Endothelial cell of umbilical vein (primary cell): ENCODE measurements around the gene HSP90B1. TPM values are rescaled to one million over a fixed set of nuclear protein-coding genes. Genes with fewer than 3 reads are reported as not detected.

Experiments
- BruUV-seq: library from RNA; stranded (reverse); fragments of 400-500 nt; replicated peaks from 2 replicates; lab custom pipeline; 2021; lab: Mats Ljungman, UMichigan
- CTCF ChIA-PET: fragments of 300-600, 350-600 bp; sonication (Branson Sonifier 250); formaldehyde crosslinking; loops from one replicate; lab custom pipeline; 2021; ENCODE audit warnings: antibody characterized with exemption, inconsistent platforms; lab: Charles Lee
- POLR2A ChIA-PET: fragments of 300-600, 350-600 bp; sonication (Branson Sonifier 250); formaldehyde crosslinking; loops from one replicate; lab custom pipeline; 2021; ENCODE audit warnings: antibody characterized with exemption, inconsistent platforms; lab: Charles Lee
- DNase-seq: peaks from one replicate; pipeline ENCODE4 v3.0.0-alpha.2; 2011; ENCODE audit warnings: low read depth, low spot score
- FAIRE-seq: peaks from 2 replicates; lab custom pipeline; 2011; peaks lifted over from hg19 to GRCh38; lab: Jason Lieb, UNC
- H2AFZ ChIP-seq: 2 replicates; pipeline ENCODE4 v1.6.0; 2012; ENCODE audit warnings: low read depth, low read length, control low read depth, inconsistent platforms
- H3K27ac ChIP-seq: 2 replicates; pipeline ENCODE4 v1.5.1; 2011; ENCODE audit warnings: low read depth, mild to moderate bottlenecking, control low read depth, low read length, moderate library complexity; ENCODE audit not compliant: insufficient read depth
- H3K27me3 ChIP-seq, 2 experiments: 2 replicates each; pipeline versions ENCODE4 v1.6.0 to v1.6.1; 2011; ENCODE audit warnings: low read length in 2 of 2, mixed read lengths in 1 of 2; ENCODE audit not compliant: control insufficient read depth in 2 of 2, insufficient read depth in 2 of 2
- H3K36me3 ChIP-seq, 2 experiments: 2 replicates in 1 of 2; 3 replicates in 1 of 2; pipeline ENCODE4 v1.5.1; 2011; ENCODE audit warnings: low read length in 2 of 2, mild to moderate bottlenecking in 1 of 2, moderate library complexity in 1 of 2; ENCODE audit not compliant: control insufficient read depth in 2 of 2, insufficient read depth in 2 of 2; ENCODE audit errors: extremely low read depth in 1 of 2
- H3K4me1 ChIP-seq: 3 replicates; pipeline ENCODE4 v1.5.1; 2011; ENCODE audit warnings: mild to moderate bottlenecking, low read length; ENCODE audit not compliant: control insufficient read depth, insufficient read depth; ENCODE audit errors: extremely low read depth
- H3K4me2 ChIP-seq: 2 replicates; pipeline ENCODE4 v1.6.1; 2011; ENCODE audit warnings: low read length, control low read depth, mixed read lengths; ENCODE audit not compliant: insufficient read depth
- H3K4me3 ChIP-seq, 3 experiments: fragments of 200-600 bp in 1 of 3; sonication (generic), shearing (Covaris generic) in 1 of 3; replicated peaks in 1 of 3; 2 replicates each; pipeline ENCODE4 v1.5.1; 2011 to 2016; ENCODE audit warnings: control low read depth in 3 of 3, low read length in 3 of 3, mild to moderate bottlenecking in 2 of 3, inconsistent platforms in 1 of 3, low read depth in 1 of 3, moderate library complexity in 1 of 3; ENCODE audit not compliant: insufficient read depth in 1 of 3
- H3K79me2 ChIP-seq: 2 replicates; pipeline ENCODE4 v1.6.0; 2012; ENCODE audit warnings: low read length, inconsistent platforms; ENCODE audit not compliant: control insufficient read depth, insufficient read depth
- H3K9ac ChIP-seq: replicated peaks from 2 replicates; pipeline ENCODE3; 2011; ENCODE audit warnings: low read length, control low read depth; ENCODE audit not compliant: insufficient read depth; ENCODE audit errors: extremely low read depth
- H3K9me1 ChIP-seq: replicated peaks from 3 replicates; pipeline ENCODE4 v1.6.0; 2011; ENCODE audit warnings: mild to moderate bottlenecking, low read length; ENCODE audit not compliant: control insufficient read depth, insufficient read depth; ENCODE audit errors: extremely low read depth
- H3K9me3 ChIP-seq: replicated peaks from 2 replicates; pipeline ENCODE4 v1.5.1; 2012; ENCODE audit warnings: low read length, inconsistent platforms; ENCODE audit not compliant: control insufficient read depth, insufficient read depth
- H4K20me1 ChIP-seq: replicated peaks from 2 replicates; pipeline ENCODE3; 2011; ENCODE audit warnings: mild to moderate bottlenecking, low read length; ENCODE audit not compliant: control insufficient read depth, insufficient read depth; ENCODE audit errors: extremely low read depth
- FOS ChIP-seq: IDR thresholded peaks from 2 replicates; pipeline ENCODE4 v1.6.1; 2011; ENCODE audit warnings: mild to moderate bottlenecking, low read length, moderate library complexity, borderline replicate concordance; ENCODE audit not compliant: insufficient read depth
- GATA2 ChIP-seq: IDR thresholded peaks from 2 replicates; pipeline ENCODE4 v1.7.0; 2011; ENCODE audit warnings: low read depth, mild to moderate bottlenecking, moderate library complexity, mixed read lengths, low read length; ENCODE audit not compliant: insufficient read length, insufficient read depth
- MAX ChIP-seq: IDR thresholded peaks from 2 replicates; pipeline ENCODE4 v1.6.1; 2011; ENCODE audit not compliant: insufficient read depth, insufficient read length
- MYC ChIP-seq: IDR thresholded peaks from one replicate; pipeline ENCODE4 v1.6.1; 2011; ENCODE audit warnings: mild to moderate bottlenecking, low read depth, low read length
- POLR2AphosphoS5 ChIP-seq: IDR thresholded peaks from 2 replicates; pipeline ENCODE4 v1.6.1; 2012; ENCODE audit warnings: low read depth, mild to moderate bottlenecking, control low read depth, low read length, moderate library complexity; ENCODE audit not compliant: insufficient read depth
- dilution Hi-C: fragments of 300-500 bp; cut with MboI; formaldehyde crosslinking; loops from one replicate; pipeline ENCODE4 v1.15.0; 2019; ENCODE audit warnings: low sequenced_read_pairs; ENCODE audit not compliant: extremely low pct_ligation_motif_present
- intact Hi-C: fragments of 100-400 bp; cut with micrococcal nuclease; formaldehyde crosslinking; loops from one replicate; pipeline ENCODE4 v1.10.0; 2022
- polyA plus RNA-seq, 4 experiments: library from polyadenylated mRNA; depleted of rRNA in 3 of 4; stranded (reverse) in 3 of 4; unstranded in 1 of 4; fragments of >200 nt; gene quantifications; 2 replicates each; pipeline versions ENCODE4 v1.2.1 to v1.2.3, GENCODE V29; 2011 to 2012; ENCODE audit warnings: missing spikeins in 1 of 4
- total RNA-seq: library from RNA; stranded (reverse); gene quantifications from 2 replicates; pipeline ENCODE4 v1.2.3, GENCODE V29; 2021

The HSP90B1 gene
- total and polyA plus RNA-seq, 2 donors (not counting 3 experiments of a cell fraction or from before 2014, with no cell fraction given) = 310 to 1,310 TPM

- dilution Hi-C loops = no loop called here
- peaks cover 60% of the 10 kb centered on the region for H3K79me2 ChIP-seq
- intact Hi-C loops = no loop called here
Observed at GRCh38 chr12:103936679-103937078, 6.5 kb downstream of the HSP90B1 start.

GRCh38 chr12:103944964-103945363, 14.8 kb downstream of the HSP90B1 start:
- DNase-seq (no peak), FAIRE-seq (no peak)
- Histone ChIP-seq H3K79me2 (peaks cover 6% of the 10 kb centered on the region), H4K20me1 (no peaks in the 10 kb centered on the region), H3K9me1 (no peaks in the 10 kb centered on the region), H2AFZ (no peak overlapping the region), H3K4me3 (no peak overlapping the region), H3K4me1 (no peaks in the 10 kb centered on the region), H3K36me3 (peaks cover 42 to 60% of the 10 kb centered on the region in 2 experiments), H3K27me3 (no peaks in the 10 kb centered on the region), H3K27ac (no peak overlapping the region), H3K9me3 (no peaks in the 10 kb centered on the region), H3K9ac (no peak overlapping the region), H3K4me2 (no peak overlapping the region)
- ChIA-PET CTCF (interaction anchor here (0.9 kb wide), 1 partner anchor 11 kb away, joined by 4 read pairs; no protein-coding TSS in a partner anchor), POLR2A (no interaction called here)
- BruUV-seq = no TSS peak
- no peak for TF ChIP-seq FOS
- TF ChIP-seq GATA2 = no peak
- TF ChIP-seq MAX = no peak
- no peak for TF ChIP-seq POLR2AphosphoS5
- intact Hi-C loops (loop anchor here (10.0 kb wide), 1 partner anchor 1190 kb away; no protein-coding TSS in a partner anchor), dilution Hi-C loops (no loop called here)

More at GRCh38 chr12:103936679-103937078, 6.5 kb downstream of the HSP90B1 start:
- Histone ChIP-seq H3K9me3 (no peaks in the 10 kb centered on the region), H3K36me3 (peaks cover 32 to 57% of the 10 kb centered on the region in 2 experiments), H3K4me2 (no peak overlapping the region), H2AFZ (no peak overlapping the region), H3K9ac (no peak overlapping the region), H3K4me3 (no peak overlapping the region), H4K20me1 (peaks cover 4% of the 10 kb centered on the region), H3K9me1 (no peaks in the 10 kb centered on the region), H3K4me1 (peaks cover 27% of the 10 kb centered on the region), H3K27me3 (no peaks in the 10 kb centered on the region), H3K27ac (no peak overlapping the region)
- CTCF ChIA-PET = interaction anchor here (0.7 kb wide), 1 partner anchor 172 kb away, joined by 5 read pairs; no protein-coding TSS in a partner anchor
- POLR2A ChIA-PET = interaction anchor here (0.7 kb wide), 1 partner anchor 347 kb away, joined by 6 read pairs; no protein-coding TSS in a partner anchor
- BruUV-seq = no TSS peak
- TF ChIP-seq MYC = no peak
- TF ChIP-seq MAX = no peak
- no peak for TF ChIP-seq POLR2AphosphoS5
- FAIRE-seq (no peak), DNase-seq (no peak)
